Natural killer cell (primary cell): ENCODE measurements around the gene C6orf163. TPM values are rescaled to one million over a fixed set of nuclear protein-coding genes. Genes with fewer than 3 reads are reported as not detected.
"Not testable (repeated sequence)": the region's sequence is repeated elsewhere in the genome, so short reads cannot be mapped to it uniquely, and the experiment has no call there.

Experiments used
- ATAC-seq, 3 donors: fragments of 150-1000 bp in 2 of 3; fragments of 200-7000 bp in 1 of 3; cut with Tn5 transposase; 1 replicate in 1 of 3; 2 replicates in 2 of 3; pipeline ENCODE4 v1.10.0; 2021; ENCODE audit warnings: mild to moderate bottlenecking in 2 of 3, moderate library complexity in 2 of 3
- DNase-seq, 2 donors: peaks; one replicate each; pipeline versions ENCODE4 v3.0.0 to v3.0.0-alpha.2; 2013 to 2021; ENCODE audit warnings: mixed read lengths in 1 of 2
- H3K27ac ChIP-seq: one replicate; pipeline ENCODE4 v1.5.1; 2013; ENCODE audit warnings: mild to moderate bottlenecking, low read length
- H3K27me3 ChIP-seq: one replicate; pipeline ENCODE4 v1.6.1; 2013; ENCODE audit warnings: low read length; ENCODE audit not compliant: control insufficient read depth, insufficient read depth
- H3K36me3 ChIP-seq: one replicate; pipeline ENCODE4 v1.6.1; 2013; ENCODE audit warnings: low read length; ENCODE audit not compliant: control insufficient read depth, insufficient read depth
- H3K4me1 ChIP-seq: one replicate; pipeline ENCODE4 v1.6.1; 2013; ENCODE audit warnings: low read length; ENCODE audit not compliant: control insufficient read depth, insufficient read depth
- H3K4me3 ChIP-seq: one replicate; pipeline ENCODE4 v1.5.1; 2013; ENCODE audit warnings: low read length
- H3K9me3 ChIP-seq: one replicate; pipeline ENCODE4 v1.6.1; 2013; ENCODE audit warnings: low read length; ENCODE audit not compliant: control insufficient read depth, insufficient read depth
- H3K27ac Mint-ChIP-seq, 2 donors: one replicate each; pipeline ENCODE4 v1.8.0; 2022; ENCODE audit warnings: mild to moderate bottlenecking in 2 of 2, mixed read lengths in 2 of 2, moderate library complexity in 1 of 2
- H3K27me3 Mint-ChIP-seq, 2 donors: one replicate each; pipeline ENCODE4 v1.8.0; 2022; ENCODE audit warnings: low read depth in 2 of 2, mixed read lengths in 2 of 2
- H3K36me3 Mint-ChIP-seq: one replicate; pipeline ENCODE4 v1.8.0; 2022; ENCODE audit warnings: mixed read lengths
- H3K4me1 Mint-ChIP-seq, 2 donors: one replicate each; pipeline ENCODE4 v1.8.0; 2022; ENCODE audit warnings: mixed read lengths in 2 of 2
- H3K4me3 Mint-ChIP-seq: one replicate; pipeline ENCODE4 v1.8.0; 2022; ENCODE audit warnings: mild to moderate bottlenecking, moderate library complexity, mixed read lengths
- H3K9me3 Mint-ChIP-seq, 2 donors: one replicate each; pipeline ENCODE4 v1.8.0; 2022; ENCODE audit warnings: mixed read lengths in 2 of 2
- CTCF ChIP-seq: fragments of 200-600 bp; IDR thresholded peaks from one replicate; pipeline ENCODE4 v1.8.0; 2022; ENCODE audit warnings: antibody characterized with exemption
- WGBS: methylation state at CpG from one replicate; pipeline ENCODE4 v1.1.7; 2013; ENCODE audit warnings: missing lambda C conversion rate; ENCODE audit not compliant: insufficient coverage; 5-methylcytosine and 5-hydroxymethylcytosine counted together
- intact Hi-C: fragments of 100-400 bp; cut with micrococcal nuclease; formaldehyde crosslinking; loops from one replicate; pipeline ENCODE4 v1.14.2; 2022
- total RNA-seq, 4 donors: library from RNA; stranded (reverse); fragments of 120-200 nt in 1 of 4; gene quantifications; one replicate each; pipeline versions ENCODE4 v1.2.3 to v1.2.4, GENCODE V29; 2013 to 2022

Gene C6orf163
- total RNA-seq, result 1 to 10 TPM; 1.8 to 3.2 (median 2.3) TPM
- 8.6 TPM for total RNA-seq (2013)

- intact Hi-C loops, result no loop called here
- TF ChIP-seq CTCF, result no peak
- no peaks in the 10 kb centered on the region for H3K27me3 Mint-ChIP-seq
Measured at GRCh38 chr6:87344731-87345130, at the start of gene C6orf163. C6orf163 (plus strand) TSS chr6:87344813; CDS start chr6:87345100, 287 bp downstream.

GRCh38 chr6:87297119-87297518, 47.5 kb upstream of the C6orf163 start:
- ATAC-seq (no peak), DNase-seq (no peak)
- Mint-ChIP-seq H3K9me3 (no peaks in the 10 kb centered on the region), H3K27ac (no peak overlapping the region), H3K4me1 (no peaks in the 10 kb centered on the region), H3K36me3 (no peaks in the 10 kb centered on the region), H3K27me3 (peaks cover 28 to 61% of the 10 kb centered on the region in 2 donors), H3K4me3 (no peak overlapping the region)
- Histone ChIP-seq H3K27ac (no peak overlapping the region), H3K36me3 (no peaks in the 10 kb centered on the region), H3K27me3 (peaks cover 4% of the 10 kb centered on the region), H3K4me3 (no peak overlapping the region), H3K4me1 (no peaks in the 10 kb centered on the region), H3K9me3 (no peaks in the 10 kb centered on the region)
- intact Hi-C loops, result no loop called here
- no peak for TF ChIP-seq CTCF
- no CpG with 5 or more reads among the region's 1 CpG for WGBS

More at GRCh38 chr6:87344731-87345130, at the start of gene C6orf163:
- 88% methylated on average over 1 of the region's 2 CpGs for WGBS
- Histone ChIP-seq H3K9me3 (no peaks in the 10 kb centered on the region), H3K4me1 (no peaks in the 10 kb centered on the region), H3K27ac (no peak within 1 kb of the TSS), H3K4me3 (no peak within 1 kb of the TSS), H3K27me3 (no peaks in the 10 kb centered on the region), H3K36me3 (no peaks in the 10 kb centered on the region)
- Mint-ChIP-seq H3K4me3 (no peak within 1 kb of the TSS), H3K36me3 (no peaks in the 10 kb centered on the region), H3K27ac (no peak within 1 kb of the TSS), H3K4me1 (no peaks in the 10 kb centered on the region), H3K9me3 (no peaks in the 10 kb centered on the region)
- no peak for DNase-seq
- ATAC-seq, result no peak

- H3K9me3 Mint-ChIP-seq, H3K36me3 ChIP-seq, H3K9me3 ChIP-seq, H3K36me3 Mint-ChIP-seq, H3K27ac Mint-ChIP-seq, H3K4me3 ChIP-seq, H3K27me3 ChIP-seq, intact Hi-C loops, DNase-seq, H3K4me1 ChIP-seq, ATAC-seq, H3K27ac ChIP-seq, H3K4me3 Mint-ChIP-seq, H3K4me1 Mint-ChIP-seq: not testable (repeated sequence)
- H3K27me3 Mint-ChIP-seq, result peaks cover 25 to 51% of the 10 kb centered on the region in 2 donors
- WGBS, result 91% methylated on average over 9 of the region's 9 CpGs
Measured at GRCh38 chr6:87301277-87301676, 43.3 kb upstream of the C6orf163 start.

- Mint-ChIP-seq H3K4me1 (no peaks in the 10 kb centered on the region), H3K9me3 (peaks cover 0 to 1% of the 10 kb centered on the region in 2 donors), H3K27ac (no peak overlapping the region), H3K4me3 (no peak overlapping the region), H3K27me3 (peaks cover 14 to 38% of the 10 kb centered on the region in 2 donors), H3K36me3 (no peaks in the 10 kb centered on the region)
- DNase-seq, result no peak
- H3K36me3 ChIP-seq, result no peaks in the 10 kb centered on the region
- no peak overlapping the region for H3K4me3 ChIP-seq
- H3K9me3 ChIP-seq, result no peaks in the 10 kb centered on the region
- 85% methylated on average over 4 of the region's 4 CpGs for WGBS
- intact Hi-C loops, result no loop called here
- no peak overlapping the region for H3K27ac ChIP-seq
- no peaks in the 10 kb centered on the region for H3K4me1 ChIP-seq
- TF ChIP-seq CTCF, result no peak
- no peaks in the 10 kb centered on the region for H3K27me3 ChIP-seq
- ATAC-seq, result no peak
Measured at GRCh38 chr6:87308970-87309369, 35.6 kb upstream of the C6orf163 start.
